GM08714 (cell line): ENCODE results near the gene SEMA3C.

Experiments
- H3K4me3 ChIP-seq: fragments of 200-500 bp; sonication (Bioruptor generic); 2 replicates; pipeline ENCODE4 v1.5.1; 2014; ENCODE audit warnings: mild to moderate bottlenecking, low read length, inconsistent platforms
- ZNF274 ChIP-seq: IDR thresholded peaks from 2 replicates; pipeline ENCODE4 v1.6.1; 2012; ENCODE audit warnings: mild to moderate bottlenecking, low read depth, low read length

SEMA3C gene

DNA sequence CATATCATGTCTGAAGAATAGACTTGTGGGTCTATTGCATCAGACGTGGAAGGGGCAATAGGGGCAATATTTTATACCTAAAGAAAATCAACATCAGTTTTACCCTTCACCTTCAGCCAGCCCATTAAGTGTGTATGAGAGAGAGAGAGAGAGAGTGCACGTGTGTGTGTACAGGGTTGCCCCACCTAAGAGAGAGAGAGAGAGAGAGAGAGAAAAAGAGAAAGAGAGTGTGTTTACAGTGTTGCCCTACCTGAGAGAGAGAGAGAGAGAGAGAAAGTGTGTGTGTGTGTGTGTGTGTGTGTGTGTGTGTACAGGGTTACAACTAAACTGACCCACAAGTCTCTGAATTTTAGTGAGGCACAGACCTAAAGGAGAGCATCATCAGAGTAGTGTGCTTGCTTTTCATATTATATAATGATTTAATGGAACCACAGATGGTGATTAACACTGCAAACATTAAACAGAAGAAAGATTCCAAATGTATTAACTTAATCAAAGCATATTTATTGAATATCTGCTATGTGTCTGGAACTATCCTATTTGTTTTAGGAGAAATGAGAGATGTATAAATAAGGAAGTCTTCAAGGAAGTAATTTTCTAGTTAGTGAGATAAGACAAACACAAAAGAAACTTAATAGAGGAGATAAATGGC, 213.6 kb downstream of the SEMA3C start:
- H3K4me3 ChIP-seq, result no peak overlapping the region
- no peak for TF ChIP-seq ZNF274

DNA sequence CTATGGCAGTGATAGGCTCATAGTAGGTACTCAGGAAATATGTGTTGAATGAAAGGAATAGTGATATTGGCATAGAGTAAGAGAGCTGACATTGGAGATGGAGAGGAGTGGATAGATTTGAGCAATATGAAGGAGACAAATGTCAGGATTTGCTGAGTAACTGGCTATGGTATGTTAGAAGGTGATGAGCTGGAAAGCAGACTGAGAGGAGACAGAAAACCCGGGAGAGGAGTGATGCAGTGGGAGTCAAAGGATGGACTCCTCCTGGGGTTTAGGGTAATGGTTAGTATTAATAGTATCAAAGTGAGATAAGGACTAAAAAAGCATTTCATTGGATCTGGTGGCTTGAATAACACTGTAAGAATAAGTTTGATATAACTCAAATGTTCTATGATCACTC, 215.6 kb downstream of the SEMA3C start:
- TF ChIP-seq ZNF274, result no peak
- H3K4me3 ChIP-seq, result no peak overlapping the region

GRCh38 chr7:80699721-80700256, 219.1 kb downstream of the SEMA3C start:
- no peak for TF ChIP-seq ZNF274
- no peak overlapping the region for H3K4me3 ChIP-seq

GRCh38 chr7:80699045-80699638, 219.7 kb downstream of the SEMA3C start:
- no peak for TF ChIP-seq ZNF274

More at GRCh38 chr7:80699045-80699638, 219.7 kb downstream of the SEMA3C start:
- no peak overlapping the region for H3K4me3 ChIP-seq
